Thyroid gland (tissue), 4 donors: ENCODE measurements around the gene RPLP2. TPM values are rescaled to one million over a fixed set of nuclear protein-coding genes. Genes with fewer than 3 reads are reported as not detected.

ENCODE experiments used
- DNase-seq, 2 donors: peaks; one replicate each; pipeline ENCODE4 v3.0.0-alpha.2; 2019
- H3K27ac ChIP-seq, 3 donors: fragments of 200-600 bp; sonication (generic); 1 replicate in 2 of 3; 2 replicates in 1 of 3; pipeline ENCODE4 v1.5.1; 2016 to 2019; ENCODE audit warnings: mild to moderate bottlenecking in 1 of 3, moderate library complexity in 1 of 3
- H3K27me3 ChIP-seq: fragments of 200-600 bp; sonication (generic); one replicate; pipeline ENCODE4 v1.5.1; 2019
- H3K36me3 ChIP-seq, 2 donors: fragments of 200-600 bp; sonication (generic); one replicate each; pipeline ENCODE4 v1.5.1; 2016 to 2019
- H3K4me1 ChIP-seq, 2 donors: fragments of 200-600 bp; sonication (generic); one replicate each; pipeline ENCODE4 v1.5.1; 2017 to 2019
- H3K4me3 ChIP-seq, 3 donors: fragments of 200-600 bp; sonication (generic); replicated peaks in 1 of 3; 1 replicate in 2 of 3; 2 replicates in 1 of 3; pipeline ENCODE4 v1.5.1; 2016; ENCODE audit warnings: mild to moderate bottlenecking in 1 of 3
- H3K9me3 ChIP-seq: fragments of 200-600 bp; sonication (generic); one replicate; pipeline ENCODE4 v1.5.1; 2017
- CTCF ChIP-seq, 6 experiments: fragments of 200-600 bp in 3 of 6; fragments of 450-650 bp in 3 of 6; sonication (generic) in 3 of 6; IDR thresholded peaks; one replicate each; pipeline ENCODE4 v1.5.1; 2016 to 2019; ENCODE audit warnings: antibody characterized with exemption in 6 of 6, mild to moderate bottlenecking in 2 of 6, inconsistent platforms in 1 of 6, moderate library complexity in 1 of 6
- POLR2A ChIP-seq, 2 donors: fragments of 450-650 bp; IDR thresholded peaks; one replicate each; pipeline ENCODE4 v1.6.1; 2017; ENCODE audit warnings: antibody characterized with exemption in 2 of 2, mild to moderate bottlenecking in 2 of 2, moderate library complexity in 1 of 2
- WGBS, 2 donors: methylation state at CpG; one replicate each; pipeline ENCODE4 v1.1.5; 2017; 5-methylcytosine and 5-hydroxymethylcytosine counted together
- intact Hi-C: fragments of 100-400 bp; cut with DNase I; formaldehyde crosslinking; loops from one replicate; pipeline ENCODE4 v1.15.1; 2023
- total RNA-seq, 4 donors: library from RNA; depleted of rRNA; stranded (reverse); fragments of >200 nt; gene quantifications; one replicate each; pipeline ENCODE4 v1.2.3, GENCODE V29; 2016

The RPLP2 gene
- total RNA-seq, 4 donors from 2014 or later: 172 to 526 (median 290) TPM

- no peak overlapping the region for H3K4me3 ChIP-seq
- no peak for TF ChIP-seq CTCF (IDR thresholded peaks at IDR 0.05)
- no peak for TF ChIP-seq POLR2A (IDR thresholded peaks at IDR 0.05)
- H3K9me3 ChIP-seq: no peaks in the 10 kb centered on the region
- no peaks in the 10 kb centered on the region for H3K27me3 ChIP-seq
- no peak overlapping the region for H3K27ac ChIP-seq
- 94 to 95% methylated on average over 3 to 27 of the region's 32 CpGs for WGBS, 2 donors
- intact Hi-C loops: no loop called here
- H3K4me1 ChIP-seq: peaks cover 37 to 38% of the 10 kb centered on the region in 2 donors
- no peaks in the 10 kb centered on the region for H3K36me3 ChIP-seq
- no peak for DNase-seq
Observed at GRCh38 chr11:799641-800316, 10.0 kb upstream of the RPLP2 start.

GRCh38 chr11:800473-800872, 9.3 kb upstream of the RPLP2 start:
- Histone ChIP-seq H3K27me3 (no peaks in the 10 kb centered on the region), H3K4me3 (no peak overlapping the region), H3K36me3 (no peaks in the 10 kb centered on the region), H3K4me1 (peaks cover 32 to 35% of the 10 kb centered on the region in 2 donors), H3K27ac (no peak overlapping the region), H3K9me3 (no peaks in the 10 kb centered on the region)
- DNase-seq: no peak
- intact Hi-C loops: no loop called here
- no peak for TF ChIP-seq CTCF (IDR thresholded peaks at IDR 0.05)
- no peak for TF ChIP-seq POLR2A (IDR thresholded peaks at IDR 0.05)
- 86 to 98% methylated on average over 11 to 13 of the region's 30 CpGs for WGBS, 2 donors

GRCh38 chr11:801097-801780, 8.5 kb upstream of the RPLP2 start:
- 91 to 92% methylated on average over 11 to 14 of the region's 20 CpGs for WGBS, 2 donors
- Histone ChIP-seq H3K27ac (no peak overlapping the region), H3K36me3 (no peaks in the 10 kb centered on the region), H3K4me1 (peaks cover 29 to 31% of the 10 kb centered on the region in 2 donors), H3K27me3 (no peaks in the 10 kb centered on the region), H3K4me3 (no peak overlapping the region), H3K9me3 (no peaks in the 10 kb centered on the region)
- DNase-seq: no peak
- intact Hi-C loops: no loop called here
- TF ChIP-seq POLR2A (IDR thresholded peaks at IDR 0.05): no peak
- TF ChIP-seq CTCF (IDR thresholded peaks at IDR 0.05): no peak

GRCh38 chr11:802018-802617, 7.6 kb upstream of the RPLP2 start:
- WGBS, 2 donors: 98% methylated on average over 9 to 15 of the region's 21 CpGs
- H3K9me3 ChIP-seq: no peaks in the 10 kb centered on the region
- no peak overlapping the region for H3K4me3 ChIP-seq
- no peak for DNase-seq
- H3K27me3 ChIP-seq: no peaks in the 10 kb centered on the region
- H3K4me1 ChIP-seq: peaks cover 20 to 22% of the 10 kb centered on the region in 2 donors
- H3K36me3 ChIP-seq: no peaks in the 10 kb centered on the region
- intact Hi-C loops: no loop called here
- H3K27ac ChIP-seq: no peak overlapping the region
- no peak for TF ChIP-seq POLR2A (IDR thresholded peaks at IDR 0.05)
- no peak for TF ChIP-seq CTCF (IDR thresholded peaks at IDR 0.05)
